ENCODE results near the gene RPL21. TPM values are rescaled to one million over a fixed set of nuclear protein-coding genes. Genes with fewer than 3 reads are reported as not detected.

The RPL21 gene
- total RNA-seq: 100 to 1,000 TPM; 500 to 811 TPM

DNA sequence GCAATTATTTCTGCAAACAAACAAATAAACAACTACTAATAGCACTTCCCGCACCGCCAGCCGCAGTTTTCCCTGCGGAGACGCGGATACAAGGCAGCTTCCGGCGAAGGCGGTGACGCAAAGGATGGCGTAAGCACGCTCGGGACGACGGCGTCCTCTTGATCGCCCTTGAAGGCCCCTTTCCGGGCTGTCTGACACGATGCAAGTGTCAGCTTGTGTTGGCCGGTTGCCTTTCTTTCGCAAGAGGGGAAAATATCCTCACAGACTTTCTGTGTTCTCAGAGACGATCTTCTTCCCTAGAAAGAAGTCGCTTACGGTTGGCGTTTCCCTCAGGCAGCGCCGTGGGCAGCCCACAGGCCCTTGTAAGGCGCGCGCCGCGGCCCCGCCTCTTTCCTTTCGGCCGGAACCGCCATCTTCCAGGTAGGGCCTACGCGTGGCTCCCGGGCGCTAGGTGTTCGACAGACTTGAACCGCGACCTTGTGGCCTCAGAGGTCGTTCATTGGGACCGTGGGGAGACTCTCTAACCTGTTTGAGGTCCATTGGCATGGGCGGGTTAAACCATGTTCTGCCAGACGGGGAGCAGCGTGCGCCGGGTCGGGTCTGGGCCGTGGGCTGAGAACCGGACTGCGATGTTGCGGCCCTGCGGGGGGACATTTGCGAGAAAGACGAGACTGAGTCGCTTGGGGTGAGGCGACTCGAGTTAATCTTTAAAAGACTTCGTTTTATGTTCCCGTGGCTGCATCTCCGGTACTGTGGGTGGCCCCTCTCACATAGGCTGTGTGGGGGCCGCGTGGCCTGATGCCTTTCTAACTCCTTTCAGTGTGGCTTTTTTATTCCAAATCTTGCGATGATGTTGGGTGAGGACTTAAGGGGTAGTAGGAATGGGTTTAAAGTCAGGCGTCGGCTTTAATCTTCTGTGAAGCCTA, at the start of gene RPL21:
Gene RPL21 (plus strand): TSS at position 393 of the 926 bp plus-strand sequence. CDS start 2,219 bp downstream, outside the sequence.
- Histone ChIP-seq H3K4me3 (peak within 1 kb of the TSS; percentile 58 to 74), H3K27ac (peak within 1 kb of the TSS; percentile 84 to 95 (median 93)), H3K4me1 (peaks cover 35% of the 10 kb centered on the region), H3K36me3 (replicated peaks in 1 of 2; ENCODE audit: insufficient read depth in 1 of 2, low read depth in 2 of 2) (peaks cover 0 to 2% of the 10 kb centered on the region in 2 donors), H3K9me3 (no peaks in the 10 kb centered on the region), H3K27me3 (no peaks in the 10 kb centered on the region)
- DNase-seq (peak; percentile 94 to 96 (median 96)), ATAC-seq (peak; percentile 99)
- TF ChIP-seq POLR2A (IDR thresholded peaks at IDR 0.05) (peak; percentile 69 to 91 (median 89)), CTCF (IDR thresholded peaks at IDR 0.05) (peak in 1 of 7 experiments; percentile 21)
- WGBS, 2 donors: 0 to 1% methylated on average over 64 to 69 of the region's 69 CpGs
- intact Hi-C loops (cut with DNase I): no loop called here

DNA sequence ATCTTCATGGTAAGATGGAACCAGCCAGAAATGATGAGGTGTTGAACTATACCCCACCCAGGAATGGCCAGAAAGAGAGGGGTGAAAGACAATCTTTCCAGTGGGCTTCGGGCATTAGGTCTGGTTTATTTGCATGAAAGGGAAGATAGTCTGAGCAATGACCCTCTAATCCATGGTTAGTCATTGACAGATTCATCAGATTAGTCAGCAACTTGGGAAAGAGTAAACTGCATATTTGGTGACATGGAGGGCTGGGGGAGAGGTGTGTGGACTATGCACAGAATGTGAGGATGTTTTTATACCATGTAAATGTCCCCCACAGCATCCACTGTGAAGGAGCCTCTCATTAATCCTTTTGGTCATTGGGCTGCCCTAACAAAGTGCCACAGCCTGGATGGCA, 49.7 kb upstream of the RPL21 start:
- DNase-seq (no peak), ATAC-seq (no peak)
- no peak overlapping the region for H3K27ac ChIP-seq
- intact Hi-C loops (cut with DNase I): no loop called here
- H3K27me3 ChIP-seq: no peaks in the 10 kb centered on the region
- no peaks in the 10 kb centered on the region for H3K36me3 ChIP-seq (replicated peaks in 1 of 2; ENCODE audit: insufficient read depth in 1 of 2, low read depth in 2 of 2)
- TF ChIP-seq POLR2A (IDR thresholded peaks at IDR 0.05) (no peak), CTCF (IDR thresholded peaks at IDR 0.05) (no peak)
- 81 to 88% methylated on average over 1 of the region's 1 CpG for WGBS, 2 donors
- no peaks in the 10 kb centered on the region for H3K4me1 ChIP-seq
- no peaks in the 10 kb centered on the region for H3K9me3 ChIP-seq
- no peak overlapping the region for H3K4me3 ChIP-seq

GRCh38 chr13:27203186-27203585, 48.2 kb upstream of the RPL21 start:
- WGBS, 2 donors: 85 to 96% methylated on average over 4 of the region's 4 CpGs
- DNase-seq (no peak), ATAC-seq (no peak)
- no peak for TF ChIP-seq CTCF (IDR thresholded peaks at IDR 0.05)
- TF ChIP-seq POLR2A (IDR thresholded peaks at IDR 0.05): no peak
- no peaks in the 10 kb centered on the region for H3K4me1 ChIP-seq
- H3K27ac ChIP-seq: no peak overlapping the region
- no peaks in the 10 kb centered on the region for H3K36me3 ChIP-seq (replicated peaks in 1 of 2; ENCODE audit: insufficient read depth in 1 of 2, low read depth in 2 of 2)
- H3K9me3 ChIP-seq: no peaks in the 10 kb centered on the region
- no peaks in the 10 kb centered on the region for H3K27me3 ChIP-seq
- H3K4me3 ChIP-seq: no peak overlapping the region
- intact Hi-C loops (cut with DNase I): no loop called here

- Histone ChIP-seq H3K36me3 (replicated peaks in 1 of 2; ENCODE audit: insufficient read depth in 1 of 2, low read depth in 2 of 2) (no peaks in the 10 kb centered on the region), H3K4me3 (no peak overlapping the region), H3K27me3 (no peaks in the 10 kb centered on the region), H3K27ac (no peak overlapping the region), H3K9me3 (no peaks in the 10 kb centered on the region), H3K4me1 (no peaks in the 10 kb centered on the region)
- peak in 3 of 4 donors; percentile 15 to 26 (median 20) for DNase-seq
- TF ChIP-seq CTCF (IDR thresholded peaks at IDR 0.05) (peak in 5 of 7 experiments; percentile 19 to 46 (median 33)), POLR2A (IDR thresholded peaks at IDR 0.05) (no peak)
- 60 to 67% methylated on average over 3 of the region's 3 CpGs for WGBS, 2 donors
- intact Hi-C loops (cut with DNase I): no loop called here
- no peak for ATAC-seq
These were observed 47.5 kb upstream of the RPL21 start for GRCh38 chr13:27203854-27204253.

Data from body of pancreas (tissue), 4 donors.